ENCODE results near the gene ITK.

GRCh38 chr5:157214861-157215513 is 34.3 kb downstream of the ITK start:
- TF ChIP-seq SUZ12 (IDR thresholded peaks at IDR 0.05; ENCODE audit: extremely low read depth, insufficient read depth, insufficient read length) (no peak), YY1 (IDR thresholded peaks at IDR 0.05; ENCODE audit: insufficient read depth, insufficient read length) (no peak)

Data from NT2/D1 (cell line).